ENCODE data around the gene POU3F3.

DNA sequence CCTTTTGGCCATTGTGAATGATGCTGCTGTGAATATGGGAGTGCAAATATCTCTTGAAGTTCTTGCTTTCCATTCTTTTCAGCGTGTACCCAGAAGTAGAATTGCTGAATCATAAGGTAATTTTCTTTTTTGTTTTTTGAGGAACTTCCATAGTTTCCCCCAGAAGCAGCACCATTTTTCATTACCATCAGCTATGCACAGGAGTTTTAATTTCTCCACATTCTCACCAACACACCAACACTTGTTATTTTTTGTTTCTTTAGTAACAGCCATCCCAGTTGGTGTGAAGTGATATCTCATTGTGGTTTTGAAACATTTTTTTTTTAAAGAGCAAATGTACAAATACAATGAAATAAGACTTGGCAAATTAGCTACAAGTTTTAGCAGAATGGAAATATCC, 21.3 kb downstream of the POU3F3 start:
- TF ChIP-seq, protein P1, sequence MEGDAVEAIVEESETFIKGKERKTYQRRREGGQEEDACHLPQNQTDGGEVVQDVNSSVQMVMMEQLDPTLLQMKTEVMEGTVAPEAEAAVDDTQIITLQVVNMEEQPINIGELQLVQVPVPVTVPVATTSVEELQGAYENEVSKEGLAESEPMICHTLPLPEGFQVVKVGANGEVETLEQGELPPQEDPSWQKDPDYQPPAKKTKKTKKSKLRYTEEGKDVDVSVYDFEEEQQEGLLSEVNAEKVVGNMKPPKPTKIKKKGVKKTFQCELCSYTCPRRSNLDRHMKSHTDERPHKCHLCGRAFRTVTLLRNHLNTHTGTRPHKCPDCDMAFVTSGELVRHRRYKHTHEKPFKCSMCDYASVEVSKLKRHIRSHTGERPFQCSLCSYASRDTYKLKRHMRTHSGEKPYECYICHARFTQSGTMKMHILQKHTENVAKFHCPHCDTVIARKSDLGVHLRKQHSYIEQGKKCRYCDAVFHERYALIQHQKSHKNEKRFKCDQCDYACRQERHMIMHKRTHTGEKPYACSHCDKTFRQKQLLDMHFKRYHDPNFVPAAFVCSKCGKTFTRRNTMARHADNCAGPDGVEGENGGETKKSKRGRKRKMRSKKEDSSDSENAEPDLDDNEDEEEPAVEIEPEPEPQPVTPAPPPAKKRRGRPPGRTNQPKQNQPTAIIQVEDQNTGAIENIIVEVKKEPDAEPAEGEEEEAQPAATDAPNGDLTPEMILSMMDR (IDR thresholded peaks at IDR 0.05; ENCODE audit: control extremely low read depth in 1 of 3, insufficient read depth in 1 of 3, low read depth in 1 of 3, low read length in 3 of 3) = no peak
- TF ChIP-seq JUN (IDR thresholded peaks at IDR 0.05; ENCODE audit: low read depth, low read length) (no peak), FOSL1 (IDR thresholded peaks at IDR 0.05; ENCODE audit: insufficient read depth, low read depth, low read length) (no peak), POLR2A (IDR thresholded peaks at IDR 0.05; ENCODE audit: control extremely low read depth in 1 of 2, low read depth in 2 of 2, low read length in 2 of 2) (no peak), SIN3A (conservative IDR thresholded peaks at IDR 0.05 in 1 of 2, IDR thresholded peaks at IDR 0.05 in 1 of 2; ENCODE audit: low read depth in 1 of 2, low read length in 2 of 2) (no peak), POLR2AphosphoS5 (IDR thresholded peaks at IDR 0.05; ENCODE audit: low read depth, low read length) (no peak), SP2 (IDR thresholded peaks at IDR 0.05; ENCODE audit: low read length) (no peak), CREB1 (IDR thresholded peaks at IDR 0.05) (no peak), POU5F1 (IDR thresholded peaks at IDR 0.05; ENCODE audit: low read depth, low read length) (no peak), CBX5 (IDR thresholded peaks at IDR 0.05; ENCODE audit: low read depth, low read length) (no peak), RAD21 (IDR thresholded peaks at IDR 0.05 in 1 of 2, conservative IDR thresholded peaks at IDR 0.05 in 1 of 2; ENCODE audit: low read depth in 2 of 2, low read length in 2 of 2) (no peak), GTF2F1 (IDR thresholded peaks at IDR 0.05; ENCODE audit: borderline replicate concordance, low read depth, low read length) (no peak), YY1 (IDR thresholded peaks at IDR 0.05; ENCODE audit: low read depth, low read length) (no peak)
